Vagina (tissue), 2 donors: ENCODE measurements around the gene TMEM192. TPM values are rescaled to one million over a fixed set of nuclear protein-coding genes. Genes with fewer than 3 reads are reported as not detected.
"Not testable (repeated sequence)": the region's sequence is repeated elsewhere in the genome, so short reads cannot be mapped to it uniquely, and the experiment has no call there.

Source experiments
- DNase-seq, 2 donors: peaks; one replicate each; pipeline ENCODE4 v3.0.0-alpha.2; 2017; ENCODE audit errors: extremely low spot score in 2 of 2
- H3K27ac ChIP-seq: fragments of 200-600 bp; sonication (generic); one replicate; pipeline ENCODE4 v1.5.1; 2019
- H3K27me3 ChIP-seq: fragments of 200-600 bp; sonication (generic); one replicate; pipeline ENCODE4 v1.5.1; 2019
- H3K36me3 ChIP-seq, 2 donors: fragments of 200-600 bp; sonication (generic); one replicate each; pipeline ENCODE4 v1.5.1; 2017 to 2019
- H3K4me1 ChIP-seq: fragments of 200-600 bp; sonication (generic); one replicate; pipeline ENCODE4 v1.5.1; 2019
- H3K4me3 ChIP-seq, 2 donors: fragments of 200-600 bp; sonication (generic); 1 replicate in 1 of 2; 2 replicates in 1 of 2; pipeline ENCODE4 v1.5.1; 2016 to 2019
- H3K9me3 ChIP-seq: fragments of 200-600 bp; sonication (generic); one replicate; pipeline ENCODE4 v1.5.1; 2019
- POLR2A ChIP-seq, 2 donors: fragments of 450-650 bp; IDR thresholded peaks; one replicate each; pipeline ENCODE4 v1.6.1; 2017; ENCODE audit warnings: antibody characterized with exemption in 2 of 2, mild to moderate bottlenecking in 2 of 2, moderate library complexity in 2 of 2
- POLR2AphosphoS5 ChIP-seq, 2 donors: sonication (generic); formaldehyde crosslinking; IDR thresholded peaks; one replicate each; pipeline ENCODE4 v1.9.0; 2017; ENCODE audit warnings: antibody characterized with exemption in 2 of 2, mild to moderate bottlenecking in 2 of 2, low read depth in 1 of 2; ENCODE audit not compliant: insufficient read depth in 1 of 2
- intact Hi-C: fragments of 100-400 bp; cut with DNase I; formaldehyde crosslinking; loops from one replicate; pipeline ENCODE4 v1.15.1; 2023
- total RNA-seq: library from RNA; depleted of rRNA; stranded (reverse); fragments of >200 nt; gene quantifications from one replicate; pipeline ENCODE4 v1.2.3, GENCODE V29; 2016
- TF ChIP-seq, protein P1 (sequence below), 3 experiments: fragments of 450-650 bp in 2 of 3; fragments of 200-600 bp in 1 of 3; sonication (generic) in 1 of 3; IDR thresholded peaks; one replicate each; pipeline ENCODE4 v1.5.1; 2017 to 2019; ENCODE audit warnings: antibody characterized with exemption in 3 of 3, mild to moderate bottlenecking in 2 of 3, moderate library complexity in 2 of 3

The TMEM192 gene
- total RNA-seq, 1 donor from 2014 or later: 7.1 TPM

DNA sequence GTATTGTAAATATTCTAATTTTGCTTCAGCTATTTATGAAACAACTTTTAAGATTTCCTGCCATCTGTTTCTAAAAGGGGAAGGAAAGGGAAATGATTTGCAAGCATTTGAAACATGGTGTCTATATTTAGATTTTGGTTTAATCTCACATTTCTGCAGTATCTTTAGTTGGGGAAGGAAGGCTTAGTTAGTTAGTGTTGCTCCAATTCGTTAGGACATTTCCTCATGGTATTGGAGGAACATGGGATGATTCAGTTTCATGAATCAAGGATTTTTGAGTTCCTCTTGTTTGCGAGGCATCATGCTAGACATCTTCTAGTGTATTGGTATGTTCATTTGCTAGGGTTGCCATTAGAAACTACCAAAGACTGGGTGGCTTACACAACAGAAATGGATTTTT, 20.5 kb upstream of the TMEM192 start:
- TF ChIP-seq POLR2A (IDR thresholded peaks at IDR 0.05): no peak
- TF ChIP-seq POLR2AphosphoS5 (IDR thresholded peaks at IDR 0.05; ENCODE audit: insufficient read depth in 1 of 2, low read depth in 1 of 2): no peak
- TF ChIP-seq, protein P1, sequence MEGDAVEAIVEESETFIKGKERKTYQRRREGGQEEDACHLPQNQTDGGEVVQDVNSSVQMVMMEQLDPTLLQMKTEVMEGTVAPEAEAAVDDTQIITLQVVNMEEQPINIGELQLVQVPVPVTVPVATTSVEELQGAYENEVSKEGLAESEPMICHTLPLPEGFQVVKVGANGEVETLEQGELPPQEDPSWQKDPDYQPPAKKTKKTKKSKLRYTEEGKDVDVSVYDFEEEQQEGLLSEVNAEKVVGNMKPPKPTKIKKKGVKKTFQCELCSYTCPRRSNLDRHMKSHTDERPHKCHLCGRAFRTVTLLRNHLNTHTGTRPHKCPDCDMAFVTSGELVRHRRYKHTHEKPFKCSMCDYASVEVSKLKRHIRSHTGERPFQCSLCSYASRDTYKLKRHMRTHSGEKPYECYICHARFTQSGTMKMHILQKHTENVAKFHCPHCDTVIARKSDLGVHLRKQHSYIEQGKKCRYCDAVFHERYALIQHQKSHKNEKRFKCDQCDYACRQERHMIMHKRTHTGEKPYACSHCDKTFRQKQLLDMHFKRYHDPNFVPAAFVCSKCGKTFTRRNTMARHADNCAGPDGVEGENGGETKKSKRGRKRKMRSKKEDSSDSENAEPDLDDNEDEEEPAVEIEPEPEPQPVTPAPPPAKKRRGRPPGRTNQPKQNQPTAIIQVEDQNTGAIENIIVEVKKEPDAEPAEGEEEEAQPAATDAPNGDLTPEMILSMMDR (IDR thresholded peaks at IDR 0.05): no peak
- no peak overlapping the region for H3K4me3 ChIP-seq
- no peaks in the 10 kb centered on the region for H3K9me3 ChIP-seq
- no peak for DNase-seq
- H3K4me1 ChIP-seq: no peaks in the 10 kb centered on the region
- no peaks in the 10 kb centered on the region for H3K36me3 ChIP-seq
- H3K27me3 ChIP-seq: no peaks in the 10 kb centered on the region
- intact Hi-C loops: loop anchor here (5.0 kb wide), 1 partner anchor 329 kb away; no protein-coding TSS in a partner anchor
- H3K27ac ChIP-seq: no peak overlapping the region

DNA sequence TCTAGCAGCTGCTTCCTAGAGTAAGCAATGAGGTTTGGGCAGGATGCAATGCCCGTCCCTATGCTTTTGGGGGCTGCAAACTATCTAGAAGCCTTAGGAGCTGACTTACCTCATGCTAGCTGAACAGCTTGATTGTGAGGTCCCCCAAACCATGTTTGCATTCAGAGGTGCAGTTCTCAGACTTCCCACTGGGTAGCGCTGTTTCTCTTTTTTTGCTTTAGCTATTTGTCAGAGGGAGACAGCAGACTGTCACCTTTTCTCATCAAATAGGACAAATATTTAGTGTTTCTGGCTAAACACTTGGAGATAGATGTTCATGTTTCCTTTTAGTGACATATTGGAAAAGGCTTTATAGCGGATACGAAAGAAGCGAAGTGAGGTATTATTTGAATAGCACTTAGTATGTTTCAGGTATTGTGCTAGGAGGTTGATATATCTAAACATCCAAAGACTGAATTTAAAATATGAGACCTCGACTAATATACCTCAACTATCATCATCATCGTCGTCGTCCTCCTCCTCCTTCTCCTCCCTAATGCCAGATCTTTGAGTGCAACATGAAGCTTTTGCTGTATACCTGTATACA, 18.7 kb upstream of the TMEM192 start:
- Histone ChIP-seq H3K36me3 (no peaks in the 10 kb centered on the region), H3K9me3 (no peaks in the 10 kb centered on the region), H3K27me3 (no peaks in the 10 kb centered on the region), H3K27ac (no peak overlapping the region), H3K4me3 (no peak overlapping the region), H3K4me1 (no peaks in the 10 kb centered on the region)
- intact Hi-C loops: loop anchor here (5.0 kb wide), 1 partner anchor 331 kb away; no protein-coding TSS in a partner anchor
- no peak for DNase-seq
- TF ChIP-seq POLR2A (IDR thresholded peaks at IDR 0.05): no peak
- TF ChIP-seq, protein P1 (IDR thresholded peaks at IDR 0.05): peak; percentile 58 to 84 (median 78)

DNA sequence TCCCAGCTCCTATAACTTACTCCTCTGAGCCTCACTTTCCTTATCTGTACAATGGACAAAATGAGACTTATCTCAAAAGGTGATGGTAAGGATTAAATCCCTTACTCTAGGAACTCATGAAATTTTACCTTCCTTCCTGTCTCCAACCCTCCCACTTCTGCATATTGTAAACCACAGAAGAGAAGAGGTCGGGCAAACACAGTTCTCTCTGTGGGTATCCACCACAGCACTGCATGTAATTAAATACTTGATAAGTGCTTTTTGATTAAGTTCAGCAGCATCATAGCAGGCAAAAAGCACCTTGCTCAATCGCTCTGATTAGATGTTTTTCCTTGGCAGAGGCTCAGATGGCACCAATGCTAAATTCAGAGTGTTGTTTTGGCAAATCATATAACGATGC, 17.3 kb upstream of the TMEM192 start:
- intact Hi-C loops: loop anchor here (5.0 to 10.0 kb wide), 2 partner anchors 195 to 332 kb away; partner anchors contain the start of gene MSMO1
- H3K36me3 ChIP-seq: no peaks in the 10 kb centered on the region
- no peak for DNase-seq
- H3K27me3 ChIP-seq: no peaks in the 10 kb centered on the region
- H3K27ac ChIP-seq: no peak overlapping the region
- no peaks in the 10 kb centered on the region for H3K4me1 ChIP-seq
- H3K4me3 ChIP-seq: no peak overlapping the region
- H3K9me3 ChIP-seq: no peaks in the 10 kb centered on the region
- no peak for TF ChIP-seq POLR2AphosphoS5 (IDR thresholded peaks at IDR 0.05; ENCODE audit: insufficient read depth in 1 of 2, low read depth in 1 of 2)
- no peak for TF ChIP-seq POLR2A (IDR thresholded peaks at IDR 0.05)
- TF ChIP-seq, protein P1 (IDR thresholded peaks at IDR 0.05): no peak

DNA sequence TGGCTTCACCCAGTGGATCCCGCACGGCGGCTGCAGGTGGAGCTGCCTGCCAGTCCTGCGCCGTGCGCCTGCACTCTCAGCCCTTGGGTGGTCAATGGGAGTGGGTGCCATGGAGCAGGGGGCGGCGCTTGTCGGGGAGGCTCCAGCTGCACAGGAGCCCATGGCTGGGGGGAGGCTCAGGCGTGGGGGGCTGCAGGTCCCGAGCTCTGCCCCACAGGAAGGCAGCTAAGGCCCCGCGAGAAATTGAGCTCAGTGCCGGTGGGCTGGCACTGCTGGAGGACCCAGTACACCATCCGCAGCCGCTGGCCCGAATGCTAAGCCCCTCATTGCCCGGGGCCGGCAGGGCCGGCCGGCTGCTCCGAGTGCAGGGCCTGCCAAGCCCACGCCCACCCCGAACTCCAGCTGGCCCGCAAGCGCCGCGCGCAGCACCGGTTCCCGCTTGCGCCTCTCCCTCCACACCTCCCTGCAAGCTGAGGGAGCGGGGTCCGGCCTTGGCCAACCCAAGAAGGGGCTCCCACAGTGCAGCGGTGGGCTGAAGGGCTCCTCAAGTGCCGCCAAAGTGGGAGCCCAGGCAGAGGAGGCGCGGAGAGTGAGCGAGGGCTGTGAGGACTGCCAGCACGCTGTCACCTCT, 13.3 kb upstream of the TMEM192 start:
- H3K9me3 ChIP-seq, H3K4me1 ChIP-seq, H3K36me3 ChIP-seq, H3K27me3 ChIP-seq, H3K27ac ChIP-seq, H3K4me3 ChIP-seq, DNase-seq: not testable (repeated sequence)
- intact Hi-C loops: loop anchor here (10.0 kb wide), 1 partner anchor 199 kb away; the partner anchor contains the start of gene MSMO1

DNA sequence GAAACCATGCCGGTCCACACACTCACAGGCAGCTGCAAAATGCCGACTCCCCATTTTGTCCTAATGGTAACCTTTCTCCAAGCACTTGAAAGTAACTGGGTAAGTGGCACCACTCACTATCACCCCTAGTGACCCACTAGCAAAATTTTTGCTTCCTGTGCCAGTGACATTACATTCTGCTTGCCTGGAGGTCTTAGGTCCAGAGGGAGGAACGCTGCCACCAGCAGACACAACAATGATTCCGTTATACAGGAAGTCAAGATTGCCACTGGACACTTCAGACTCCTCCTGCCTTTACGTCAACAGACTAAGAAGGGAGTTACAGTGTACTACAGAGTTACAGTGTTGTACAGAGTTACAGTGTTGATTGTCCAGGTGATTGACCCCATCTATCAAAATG, 11.8 kb upstream of the TMEM192 start:
- no peaks in the 10 kb centered on the region for H3K4me1 ChIP-seq
- no peak overlapping the region for H3K4me3 ChIP-seq
- intact Hi-C loops: loop anchor here (10.0 kb wide), 1 partner anchor 200 kb away; the partner anchor contains the start of gene MSMO1
- no peaks in the 10 kb centered on the region for H3K36me3 ChIP-seq
- DNase-seq: no peak
- no peaks in the 10 kb centered on the region for H3K9me3 ChIP-seq
- TF ChIP-seq, protein P1 (IDR thresholded peaks at IDR 0.05): no peak
- TF ChIP-seq POLR2A (IDR thresholded peaks at IDR 0.05): no peak
- TF ChIP-seq POLR2AphosphoS5 (IDR thresholded peaks at IDR 0.05; ENCODE audit: insufficient read depth in 1 of 2, low read depth in 1 of 2): no peak
- H3K27ac ChIP-seq: no peak overlapping the region
- no peaks in the 10 kb centered on the region for H3K27me3 ChIP-seq
